Colonic mucosa (tissue), 4 donors: ENCODE data around the gene GNG2. TPM values are rescaled to one million over a fixed set of nuclear protein-coding genes. Genes with fewer than 3 reads are reported as not detected.

Experiments used
- DNase-seq: peaks from one replicate; pipeline ENCODE4 v3.0.0-alpha.2; 2020
- H3K27ac ChIP-seq: fragments of 200-600 bp; one replicate; pipeline ENCODE4 v1.8.0; 2021
- H3K27me3 ChIP-seq: fragments of 200-600 bp; one replicate; pipeline ENCODE4 v1.8.0; 2021
- H3K36me3 ChIP-seq: fragments of 200-600 bp; one replicate; pipeline ENCODE4 v1.8.0; 2021
- H3K4me1 ChIP-seq: fragments of 200-600 bp; one replicate; pipeline ENCODE4 v1.8.0; 2021; ENCODE audit warnings: mild to moderate bottlenecking
- H3K4me3 ChIP-seq: fragments of 200-600 bp; one replicate; pipeline ENCODE4 v1.8.0; 2021
- H3K9ac ChIP-seq, 2 donors: one replicate each; pipeline ENCODE4 v1.7.0; 2013; ENCODE audit warnings: control low read depth in 2 of 2, low read depth in 2 of 2, low read length in 2 of 2
- H3K9me3 ChIP-seq: fragments of 200-600 bp; one replicate; pipeline ENCODE4 v1.8.0; 2021
- CTCF ChIP-seq: fragments of 200-600 bp; IDR thresholded peaks from one replicate; pipeline ENCODE4 v1.8.0; 2022; ENCODE audit warnings: antibody characterized with exemption, mild to moderate bottlenecking
- intact Hi-C: fragments of 100-400 bp; cut with DNase I; formaldehyde crosslinking; loops from one replicate; pipeline ENCODE4 v1.14.1; 2022
- total RNA-seq, 2 donors: library from RNA; stranded (reverse); fragmentation: NEBNext Ultra II Directional in 1 of 2; extraction: Animal tissue kit (Norgen Biotek cat#: 25700) in 1 of 2; gene quantifications; one replicate each; pipeline ENCODE4 v1.2.1, GENCODE V29; 2021
- donor health status: healthy.
- donor health status: DM: no; HTN: no; CAD: no.
- donor health status: DM: no; HTN: no; CAD: no.

GNG2 gene
- total RNA-seq, 2 donors from 2014 or later, result 4.9 to 18.2 TPM

- no peak for TF ChIP-seq CTCF
- Histone ChIP-seq H3K9me3 (no peaks in the 10 kb centered on the region), H3K4me1 (no peaks in the 10 kb centered on the region), H3K4me3 (no peak overlapping the region), H3K27me3 (no peaks in the 10 kb centered on the region), H3K9ac (no peak overlapping the region), H3K27ac (no peak overlapping the region), H3K36me3 (no peaks in the 10 kb centered on the region)
- no peak for DNase-seq
- intact Hi-C loops, result no loop called here
These were observed 93.6 kb downstream of the GNG2 start for GRCh38 chr14:51954031-51954430.

- Histone ChIP-seq H3K4me3 (no peak overlapping the region), H3K9ac (no peak overlapping the region), H3K27ac (no peak overlapping the region), H3K4me1 (no peaks in the 10 kb centered on the region), H3K9me3 (no peaks in the 10 kb centered on the region), H3K27me3 (no peaks in the 10 kb centered on the region), H3K36me3 (no peaks in the 10 kb centered on the region)
- intact Hi-C loops, result no loop called here
- no peak for DNase-seq
- no peak for TF ChIP-seq CTCF
These were observed 94.2 kb downstream of the GNG2 start for GRCh38 chr14:51954657-51955056.

GRCh38 chr14:51957950-51958349 is 97.5 kb downstream of the GNG2 start:
- Histone ChIP-seq H3K27me3 (no peaks in the 10 kb centered on the region), H3K9me3 (no peaks in the 10 kb centered on the region), H3K9ac (no peak overlapping the region), H3K27ac (no peak overlapping the region), H3K4me1 (no peaks in the 10 kb centered on the region), H3K4me3 (no peak overlapping the region), H3K36me3 (no peaks in the 10 kb centered on the region)
- no peak for TF ChIP-seq CTCF
- DNase-seq, result no peak
- intact Hi-C loops, result no loop called here

GRCh38 chr14:51959928-51960327 is 99.5 kb downstream of the GNG2 start:
- intact Hi-C loops, result no loop called here
- Histone ChIP-seq H3K9me3 (no peaks in the 10 kb centered on the region), H3K4me3 (no peak overlapping the region), H3K27me3 (no peaks in the 10 kb centered on the region), H3K4me1 (no peaks in the 10 kb centered on the region), H3K36me3 (no peaks in the 10 kb centered on the region), H3K9ac (no peak overlapping the region), H3K27ac (no peak overlapping the region)
- TF ChIP-seq CTCF, result no peak
- DNase-seq, result no peak

- Histone ChIP-seq H3K27me3 (no peaks in the 10 kb centered on the region), H3K4me3 (no peak overlapping the region), H3K4me1 (no peaks in the 10 kb centered on the region), H3K9me3 (no peaks in the 10 kb centered on the region), H3K9ac (no peak overlapping the region), H3K27ac (no peak overlapping the region), H3K36me3 (no peaks in the 10 kb centered on the region)
- no peak for TF ChIP-seq CTCF
- no peak for DNase-seq
- intact Hi-C loops, result no loop called here
These were observed 100.5 kb downstream of the GNG2 start for GRCh38 chr14:51960866-51961265.

- no peak overlapping the region for H3K27ac ChIP-seq
- H3K4me3 ChIP-seq, result no peak overlapping the region
- H3K36me3 ChIP-seq, result no peaks in the 10 kb centered on the region
- intact Hi-C loops, result no loop called here
- DNase-seq, result no peak
- no peak for TF ChIP-seq CTCF
- H3K9me3 ChIP-seq, result no peaks in the 10 kb centered on the region
- H3K9ac ChIP-seq, result no peak overlapping the region
- no peaks in the 10 kb centered on the region for H3K27me3 ChIP-seq
- no peaks in the 10 kb centered on the region for H3K4me1 ChIP-seq
These were observed 102.3 kb downstream of the GNG2 start for GRCh38 chr14:51962711-51963110.
